H1 (cell line): ENCODE data around the gene COMT.

Experiments
- ATF2 ChIP-seq: IDR thresholded peaks from 2 replicates; pipeline ENCODE4 v1.6.1; 2012; ENCODE audit warnings: low read length, inconsistent platforms
- CHD7 ChIP-seq: fragments of 300-600 bp; sonication (generic); IDR thresholded peaks from 2 replicates; pipeline ENCODE4 v1.7.1; 2012; ENCODE audit warnings: low read length, moderate library complexity, mild to moderate bottlenecking, inconsistent platforms; ENCODE audit not compliant: insufficient replicate concordance
- CTCF ChIP-seq, 3 experiments: IDR thresholded peaks; 1 replicate in 2 of 3; 2 replicates in 1 of 3; pipeline versions ENCODE4 v1.5.1 to v1.6.1; 2011; ENCODE audit warnings: low read length in 3 of 3, mild to moderate bottlenecking in 3 of 3, inconsistent platforms in 2 of 3, low read depth in 1 of 3, moderate library complexity in 1 of 3; ENCODE audit not compliant: insufficient read depth in 1 of 3; ENCODE audit errors: control extremely low read depth in 1 of 3
- EGR1 ChIP-seq: IDR thresholded peaks from 2 replicates; pipeline ENCODE4 v1.6.1; 2011; ENCODE audit warnings: low read depth, low read length, borderline replicate concordance
- EP300 ChIP-seq, 2 experiments: IDR thresholded peaks; 1 replicate in 1 of 2; 2 replicates in 1 of 2; pipeline ENCODE4 v1.6.1; 2011 to 2012; ENCODE audit warnings: low read depth in 2 of 2, low read length in 2 of 2, mild to moderate bottlenecking in 2 of 2, borderline replicate concordance in 1 of 2, inconsistent platforms in 1 of 2, moderate library complexity in 1 of 2
- EZH2 ChIP-seq: fragments of 200-600 bp; sonication (generic); IDR thresholded peaks from 2 replicates; pipeline ENCODE4 v1.7.1; 2012; ENCODE audit warnings: low read depth, mild to moderate bottlenecking, moderate library complexity, low read length, inconsistent platforms; ENCODE audit not compliant: severe bottlenecking
- MAFK ChIP-seq: IDR thresholded peaks from 2 replicates; pipeline ENCODE4 v1.6.1; 2012; ENCODE audit warnings: low read depth, mild to moderate bottlenecking, improper control_type of control experiment, low read length
- POLR2A ChIP-seq, 2 experiments: IDR thresholded peaks; 1 replicate in 1 of 2; 2 replicates in 1 of 2; pipeline ENCODE4 v1.6.1; 2011; ENCODE audit warnings: low read depth in 2 of 2, low read length in 2 of 2, mild to moderate bottlenecking in 2 of 2; ENCODE audit errors: control extremely low read depth in 1 of 2
- SP1 ChIP-seq: IDR thresholded peaks from 2 replicates; pipeline ENCODE4 v1.6.1; 2011; ENCODE audit warnings: low read depth, low read length
- USF2 ChIP-seq: IDR thresholded peaks from 2 replicates; pipeline ENCODE4 v1.6.1; 2011; ENCODE audit warnings: low read length, improper control_type of control experiment
- YY1 ChIP-seq: IDR thresholded peaks from 2 replicates; pipeline ENCODE4 v1.6.1; 2011; ENCODE audit warnings: low read depth, mild to moderate bottlenecking, low read length

GRCh38 chr22:20012741-20013331, 71.3 kb downstream of the COMT start:
- TF ChIP-seq USF2 (no peak), YY1 (no peak), POLR2A (IDR thresholded peaks at IDR 0.05; ENCODE audit: control extremely low read depth in 1 of 2, low read depth in 2 of 2, low read length in 2 of 2) (no peak), EGR1 (no peak), CTCF (IDR thresholded peaks at IDR 0.05; ENCODE audit: control extremely low read depth in 1 of 3, insufficient read depth in 1 of 3, low read depth in 1 of 3, low read length in 3 of 3) (no peak), EP300 (IDR thresholded peaks at IDR 0.05; ENCODE audit: borderline replicate concordance in 1 of 2, low read depth in 2 of 2, low read length in 2 of 2) (no peak), ATF2 (no peak), EZH2 (no peak), SP1 (no peak), CHD7 (no peak), MAFK (no peak)
